H1 (cell line): ENCODE data around the gene ILK. TPM values are rescaled to one million over a fixed set of nuclear protein-coding genes. Genes with fewer than 3 reads are reported as not detected.
A peak's percentile ranks its signal among the peaks of the same experiment; 100 is the strongest.

Experiments
- CTCF ChIA-PET: fragments of 300-600 bp; sonication (Branson Sonifier 250); formaldehyde crosslinking; loops from one replicate; lab custom pipeline; 2021; ENCODE audit not compliant: partially characterized antibody; lab: Charles Lee
- POLR2A ChIA-PET: fragments of 300-600 bp; sonication (Branson Sonifier 250); formaldehyde crosslinking; loops from one replicate; lab custom pipeline; 2021; ENCODE audit warnings: inconsistent platforms; ENCODE audit not compliant: partially characterized antibody; lab: Charles Lee
- DNase-seq, 2 experiments: peaks; one replicate each; pipeline versions ENCODE4 v3.0.0 to v3.0.0-alpha.2; 2010 to 2022; ENCODE audit warnings: low spot score in 2 of 2, low read depth in 1 of 2, mixed read lengths in 1 of 2
- FAIRE-seq: peaks from 2 replicates; lab custom pipeline; 2011; peaks lifted over from hg19 to GRCh38; lab: Jason Lieb, UNC
- H2AFZ ChIP-seq: 2 replicates; pipeline ENCODE4 v1.8.1; 2012; ENCODE audit warnings: low read length, inconsistent platforms
- H2AK5ac ChIP-seq: 2 replicates; pipeline ENCODE4 v1.6.1; 2013; ENCODE audit warnings: low read depth, low read length
- H2BK120ac ChIP-seq: replicated peaks from 2 replicates; pipeline ENCODE3; 2013; ENCODE audit warnings: low read depth, low read length, inconsistent platforms
- H2BK12ac ChIP-seq: 2 replicates; pipeline ENCODE4 v1.6.1; 2013; ENCODE audit warnings: low read depth, low read length
- H2BK15ac ChIP-seq: 2 replicates; pipeline ENCODE4 v1.6.1; 2013; ENCODE audit warnings: low read length
- H2BK20ac ChIP-seq: 2 replicates; pipeline ENCODE4 v1.6.1; 2013; ENCODE audit warnings: low read length
- H2BK5ac ChIP-seq: 2 replicates; pipeline ENCODE4 v1.6.1; 2013; ENCODE audit warnings: low read depth, low read length
- H3K14ac ChIP-seq: 2 replicates; pipeline ENCODE4 v1.6.1; 2013; ENCODE audit warnings: inconsistent platforms; ENCODE audit not compliant: insufficient read length
- H3K18ac ChIP-seq: 2 replicates; pipeline ENCODE4 v1.6.1; 2013; ENCODE audit warnings: low read length; ENCODE audit errors: extremely low read depth
- H3K23ac ChIP-seq: 2 replicates; pipeline ENCODE4 v1.6.1; 2013; ENCODE audit warnings: inconsistent platforms; ENCODE audit not compliant: insufficient read length
- H3K23me2 ChIP-seq: 2 replicates; pipeline ENCODE4 v1.6.1; 2013; ENCODE audit warnings: low read depth, low read length
- H3K27ac ChIP-seq: 2 replicates; pipeline ENCODE4 v1.6.1; 2011; ENCODE audit warnings: low read depth, low read length, inconsistent platforms
- H3K27me3 ChIP-seq, 4 experiments: replicated peaks in 1 of 4; 1 replicate in 1 of 4; 2 replicates in 3 of 4; pipeline versions ENCODE4 v1.6.1 to v1.8.1; 2011 to 2013; ENCODE audit warnings: low read length in 3 of 4, mild to moderate bottlenecking in 3 of 4, inconsistent platforms in 2 of 4, mixed read lengths in 2 of 4, moderate library complexity in 1 of 4; ENCODE audit not compliant: control insufficient read depth in 3 of 4, insufficient read depth in 3 of 4; ENCODE audit errors: extremely low read depth in 1 of 4
- H3K36me3 ChIP-seq, 4 experiments: 2 replicates each; pipeline versions ENCODE4 v1.6.1 to v1.8.1; 2011 to 2013; ENCODE audit warnings: mild to moderate bottlenecking in 4 of 4, low read length in 3 of 4, moderate library complexity in 2 of 4, control low read depth in 1 of 4, inconsistent platforms in 1 of 4; ENCODE audit not compliant: insufficient read depth in 4 of 4, control insufficient read depth in 2 of 4
- H3K4ac ChIP-seq: replicated peaks from 2 replicates; pipeline ENCODE3; 2013; ENCODE audit warnings: low read length, low read depth, mixed read lengths, inconsistent platforms; ENCODE audit not compliant: insufficient read length
- H3K4me1 ChIP-seq, 4 experiments: replicated peaks in 1 of 4; 1 replicate in 1 of 4; 2 replicates in 3 of 4; pipeline versions ENCODE4 v1.6.1 to v1.8.1; 2011 to 2013; ENCODE audit warnings: low read length in 3 of 4, inconsistent platforms in 2 of 4, mixed read lengths in 1 of 4; ENCODE audit not compliant: insufficient read depth in 4 of 4, control insufficient read depth in 3 of 4
- H3K4me2 ChIP-seq, 2 experiments: 2 replicates each; pipeline versions ENCODE4 v1.6.1 to v1.8.1; 2011 to 2013; ENCODE audit warnings: low read depth in 2 of 2, low read length in 2 of 2, control low read depth in 1 of 2, inconsistent platforms in 1 of 2, mild to moderate bottlenecking in 1 of 2; ENCODE audit not compliant: insufficient read depth in 1 of 2
- H3K4me3 ChIP-seq, 4 experiments: fragments of 200-600, 300-600 bp in 1 of 4; sonication (generic), shearing (Covaris generic), sonication (Bioruptor Twin) in 1 of 4; 2 replicates each; pipeline versions ENCODE4 v1.5.1 to v1.8.1; 2011 to 2016; ENCODE audit warnings: low read length in 4 of 4, low read depth in 3 of 4, control low read depth in 2 of 4, inconsistent platforms in 2 of 4, mild to moderate bottlenecking in 2 of 4, mixed read lengths in 1 of 4, moderate library complexity in 1 of 4; ENCODE audit not compliant: insufficient read depth in 2 of 4; ENCODE audit errors: extremely low read depth in 1 of 4
- H3K56ac ChIP-seq: replicated peaks from 2 replicates; pipeline ENCODE3; 2013; ENCODE audit warnings: low read depth, mild to moderate bottlenecking, mixed read lengths, low read length, inconsistent platforms; ENCODE audit not compliant: insufficient read length
- H3K79me1 ChIP-seq: 2 replicates; pipeline ENCODE4 v1.6.1; 2013; ENCODE audit warnings: low read depth, low read length, control low read depth
- H3K79me2 ChIP-seq, 2 experiments: 2 replicates each; pipeline versions ENCODE4 v1.6.1 to v1.8.1; 2012 to 2013; ENCODE audit warnings: low read length in 2 of 2, mild to moderate bottlenecking in 2 of 2, inconsistent platforms in 1 of 2; ENCODE audit not compliant: insufficient read depth in 2 of 2, control insufficient read depth in 1 of 2
- H3K9ac ChIP-seq, 4 experiments: replicated peaks in 1 of 4; 1 replicate in 1 of 4; 2 replicates in 3 of 4; pipeline versions ENCODE4 v1.6.1 to v1.8.1; 2011 to 2013; ENCODE audit warnings: low read depth in 3 of 4, low read length in 3 of 4, control low read depth in 2 of 4, mild to moderate bottlenecking in 2 of 4, moderate library complexity in 2 of 4, inconsistent platforms in 1 of 4; ENCODE audit errors: extremely low read depth in 1 of 4
- H3K9me3 ChIP-seq, 2 experiments: 2 replicates each; pipeline versions ENCODE4 v1.6.1 to v1.8.1; 2012 to 2013; ENCODE audit warnings: mild to moderate bottlenecking in 2 of 2, moderate library complexity in 2 of 2, control low read depth in 1 of 2, inconsistent platforms in 1 of 2, low read depth in 1 of 2, low read length in 1 of 2, mixed read lengths in 1 of 2; ENCODE audit not compliant: insufficient read depth in 2 of 2
- H4K20me1 ChIP-seq, 2 experiments: replicated peaks in 1 of 2; 2 replicates each; pipeline versions ENCODE3 to v1.8.1; 2011 to 2013; ENCODE audit warnings: inconsistent platforms in 2 of 2, low read length in 2 of 2, mild to moderate bottlenecking in 1 of 2; ENCODE audit not compliant: insufficient read depth in 2 of 2, control insufficient read depth in 1 of 2
- H4K5ac ChIP-seq: 2 replicates; pipeline ENCODE4 v1.6.1; 2013; ENCODE audit warnings: low read length, low read depth, mixed read lengths, inconsistent platforms; ENCODE audit not compliant: insufficient read length
- H4K8ac ChIP-seq: 2 replicates; pipeline ENCODE4 v1.8.0; 2013; ENCODE audit warnings: mild to moderate bottlenecking, moderate library complexity, low read length, inconsistent platforms; ENCODE audit not compliant: insufficient read depth; ENCODE audit errors: extremely low read depth
- H4K91ac ChIP-seq: replicated peaks from 2 replicates; pipeline ENCODE3; 2013; ENCODE audit warnings: low read length, mixed read lengths, inconsistent platforms; ENCODE audit not compliant: insufficient read length
- CBX8 ChIP-seq: fragments of 300-800, 300-1000 bp; sonication (generic); IDR thresholded peaks from 2 replicates; pipeline ENCODE4 v1.7.1; 2016; ENCODE audit warnings: low read depth, low read length, borderline replicate concordance
- CEBPB ChIP-seq: IDR thresholded peaks from 2 replicates; pipeline ENCODE4 v1.6.1; 2012; ENCODE audit warnings: low read depth, low read length
- CHD1 ChIP-seq: IDR thresholded peaks from 2 replicates; pipeline ENCODE4 v1.6.1; 2012; ENCODE audit warnings: low read depth, low read length, improper control_type of control experiment
- CHD2 ChIP-seq: IDR thresholded peaks from 2 replicates; pipeline ENCODE4 v1.6.1; 2012; ENCODE audit warnings: low read length, improper control_type of control experiment
- CTBP2 ChIP-seq: IDR thresholded peaks from 2 replicates; pipeline ENCODE4 v1.7.0; 2011; ENCODE audit warnings: borderline replicate concordance, mild to moderate bottlenecking, moderate library complexity, mixed read lengths, low read length; ENCODE audit not compliant: insufficient read depth, insufficient read length
- GABPA ChIP-seq: IDR thresholded peaks from 2 replicates; pipeline ENCODE4 v1.6.1; 2011; ENCODE audit warnings: mild to moderate bottlenecking, low read length, moderate library complexity, borderline replicate concordance; ENCODE audit not compliant: insufficient read depth
- JUN ChIP-seq: IDR thresholded peaks from 2 replicates; pipeline ENCODE4 v1.6.1; 2011; ENCODE audit warnings: low read depth, mild to moderate bottlenecking, improper control_type of control experiment, low read length
- KDM1A ChIP-seq: fragments of 200-600, 300-600 bp; sonication (generic); IDR thresholded peaks from 2 replicates; pipeline ENCODE4 v1.7.1; 2016; ENCODE audit warnings: mild to moderate bottlenecking, low read length, borderline replicate concordance
- KDM4A ChIP-seq: IDR thresholded peaks from one replicate; pipeline ENCODE4 v1.7.1; 2012; ENCODE audit warnings: low read depth, mild to moderate bottlenecking, moderate library complexity, low read length, inconsistent platforms; ENCODE audit not compliant: severe bottlenecking
- POU5F1 ChIP-seq: IDR thresholded peaks from 2 replicates; pipeline ENCODE4 v1.6.1; 2011; ENCODE audit warnings: low read depth, mild to moderate bottlenecking, low read length, moderate library complexity
- RBBP5 ChIP-seq: IDR thresholded peaks from 2 replicates; pipeline ENCODE4 v1.7.1; 2012; ENCODE audit warnings: low read depth, mild to moderate bottlenecking, inconsistent platforms, low read length, moderate library complexity, borderline replicate concordance
- RXRA ChIP-seq: IDR thresholded peaks from 2 replicates; pipeline ENCODE4 v1.6.1; 2011; ENCODE audit warnings: low read depth, mild to moderate bottlenecking, low read length, moderate library complexity; ENCODE audit not compliant: insufficient read depth
- SIN3A ChIP-seq, 2 experiments: IDR thresholded peaks in 1 of 2; conservative IDR thresholded peaks in 1 of 2; 2 replicates each; pipeline ENCODE4 v1.6.1; 2011 to 2012; ENCODE audit warnings: low read length in 2 of 2, improper control_type of control experiment in 1 of 2, low read depth in 1 of 2, mild to moderate bottlenecking in 1 of 2
- SUZ12 ChIP-seq: fragments of 200-600 bp; sonication (generic); IDR thresholded peaks from 2 replicates; pipeline ENCODE4 v1.6.1; 2012; ENCODE audit warnings: mild to moderate bottlenecking, inconsistent platforms, low read length, moderate library complexity, mixed read lengths
- WGBS, 2 experiments: shearing (Covaris generic) in 1 of 2; methylation state at CpG; one replicate each; pipeline versions ENCODE4 v1.1.6 to v1.1.7; 2013 to 2015; ENCODE audit warnings: low lambda C conversion rate in 2 of 2, mixed read lengths in 2 of 2, inconsistent platforms in 1 of 2, low coverage in 1 of 2, missing lambda C conversion rate in 1 of 2; ENCODE audit not compliant: insufficient replicate concordance in 2 of 2, insufficient coverage in 1 of 2, insufficient read length in 1 of 2; ENCODE audit errors: extremely low coverage in 1 of 2, missing lambda C conversion rate in 1 of 2; 5-methylcytosine and 5-hydroxymethylcytosine counted together
- polyA plus RNA-seq, 7 experiments: library from polyadenylated mRNA; depleted of rRNA in 3 of 7; stranded (reverse) in 5 of 7; unstranded in 2 of 7; fragments of >200 nt in 5 of 7; fragments of 200-250 nt in 2 of 7; gene quantifications; 1 replicate in 5 of 7; 2 replicates in 1 of 7; 4 replicates in 1 of 7; pipeline versions ENCODE4 v1.2.1 to v1.2.3, GENCODE V29; 2011 to 2013; ENCODE audit warnings: missing spikeins in 2 of 7, mixed read lengths in 2 of 7
- total RNA-seq: library from RNA; stranded (reverse); fragmentation: NEBNext Ultra II Directional; extraction: Animal tissue kit (Norgen Biotek cat#: 25700); gene quantifications from 2 replicates; pipeline ENCODE4 v1.2.1, GENCODE V29; 2021

Gene ILK
- total and polyA plus RNA-seq, 2 of the 8 experiments (the other 6 are each of a cell fraction or from before 2014, with no cell fraction given) = 91.4 to 132 TPM

DNA sequence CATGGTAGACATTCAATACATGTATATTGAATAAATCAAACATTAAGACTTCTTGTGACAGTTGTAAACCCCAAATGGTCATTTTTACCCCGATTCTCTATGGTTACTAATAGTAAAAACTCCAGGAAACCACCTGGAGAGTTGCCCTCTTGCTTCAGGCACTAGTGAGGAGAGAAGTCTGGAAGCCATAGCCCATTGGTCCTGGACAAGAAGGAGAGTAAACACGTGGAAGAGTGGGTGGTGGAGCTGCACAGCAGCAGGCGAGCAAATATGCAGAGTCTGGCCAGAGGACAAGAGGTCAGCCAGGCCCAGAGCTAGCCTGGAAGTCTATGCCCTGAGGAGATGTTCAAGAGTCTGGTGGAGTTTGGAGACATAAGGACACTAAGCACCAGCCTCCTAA lies 34.3 kb downstream of the ILK start:
- Histone ChIP-seq H2BK20ac (no peak overlapping the region), H2BK12ac (no peak overlapping the region), H2AK5ac (no peak overlapping the region), H3K9me3 (no peaks in the 10 kb centered on the region), H3K18ac (no peak overlapping the region), H3K9ac (0 out of 7 replicates have a peak overlapping the region, but pooled peaks of 1 of the 4 experiments have one; percentile 8), H4K20me1 (peaks cover 0 to 2% of the 10 kb centered on the region in 2 experiments), H2AFZ (no peak overlapping the region), H3K27ac (no peak overlapping the region), H3K79me2 (no peaks in the 10 kb centered on the region), H3K23me2 (no peaks in the 10 kb centered on the region), H2BK120ac (no peak overlapping the region), H3K4ac (no peak overlapping the region), H4K91ac (no peak overlapping the region), H3K14ac (no peak overlapping the region), H2BK5ac (no peak overlapping the region), H3K4me2 (no peak overlapping the region), H4K8ac (no peak overlapping the region), H3K23ac (no peak overlapping the region), H3K4me1 (no peaks in the 10 kb centered on the region), H3K36me3 (no peaks in the 10 kb centered on the region; a peak in 1 of 8 replicates), H3K4me3 (no peak overlapping the region), H3K56ac (no peak overlapping the region), H3K27me3 (no peaks in the 10 kb centered on the region), H2BK15ac (no peak overlapping the region), H3K79me1 (no peaks in the 10 kb centered on the region), H4K5ac (no peak overlapping the region)
- CTCF ChIA-PET = interaction anchor here (1.0 to 1.6 kb wide), 2 partner anchors 13 to 18 kb away, joined by 3 to 5 read pairs; partner anchors contain the start of gene DCHS1
- DNase-seq = no peak
- POLR2A ChIA-PET = interaction anchor here (0.6 to 1.2 kb wide), 3 partner anchors 17 to 26 kb away, joined by 3 to 4 read pairs (median 3); partner anchors contain the start of genes TAF10 and TPP1
- FAIRE-seq = no peak
- 73% methylated on average over 3 of the region's 3 CpGs; no CpG with 5 or more reads in 1 of the 2 experiments for WGBS, 2 experiments
- TF ChIP-seq CTBP2 = no peak
- TF ChIP-seq SUZ12 = no peak
- no peak for TF ChIP-seq CEBPB
- TF ChIP-seq KDM4A = no peak
- TF ChIP-seq RBBP5 = no peak
- no peak for TF ChIP-seq CBX8
- TF ChIP-seq GABPA = no peak
- TF ChIP-seq CHD1 = no peak
- TF ChIP-seq CHD2 = no peak
- no peak for TF ChIP-seq RXRA
- no peak for TF ChIP-seq KDM1A
- no peak for TF ChIP-seq JUN
- TF ChIP-seq POU5F1 = no peak
- TF ChIP-seq SIN3A (conservative IDR thresholded peaks at IDR 0.05 in 1 of 2, IDR thresholded peaks at IDR 0.05 in 1 of 2; ENCODE audit: low read depth in 1 of 2, low read length in 2 of 2) = no peak
